ENCODE measurements around the gene LSG1. TPM values are rescaled to one million over a fixed set of nuclear protein-coding genes. Genes with fewer than 3 reads are reported as not detected.

Gene LSG1
- total and polyA plus RNA-seq, 2 of the 13 experiments (the other 11 are each of a cell fraction or from before 2014, with no cell fraction given) = 21.4 to 32.1 TPM

GRCh38 chr3:194620196-194620595, 51.8 kb downstream of the LSG1 start (continued):
- no peak for TF ChIP-seq ZNF556 (CRISPR knock-in tag; IDR thresholded peaks at IDR 0.05; ENCODE audit: borderline replicate concordance)
- TF ChIP-seq E2F1 (CRISPR knock-in tag; IDR thresholded peaks at IDR 0.05) = no peak

GRCh38 chr3:194619741-194620140, 52.2 kb downstream of the LSG1 start:
- Histone ChIP-seq H3K27me3 (ENCODE audit: control insufficient read depth in 1 of 2, insufficient read depth in 2 of 2, low read length in 2 of 2) (no peaks in the 10 kb centered on the region), H3K36me3 (replicated peaks in 1 of 2; ENCODE audit: control insufficient read depth in 1 of 2, insufficient read depth in 2 of 2, low read length in 2 of 2) (no peaks in the 10 kb centered on the region), H3K9ac (ENCODE audit: insufficient read depth, low read depth, low read length) (no peak overlapping the region), H3K4me1 (ENCODE audit: insufficient read depth, low read length) (peaks cover 21% of the 10 kb centered on the region), H2AFZ (ENCODE audit: low read length) (no peak overlapping the region), H3K4me2 (ENCODE audit: low read depth, low read length) (no peak overlapping the region), H3K9me3 (ENCODE audit: low read length) (no peaks in the 10 kb centered on the region), H3K27ac (ENCODE audit: extremely low read length, insufficient read depth, low read length) (no peak overlapping the region), H3K79me2 (ENCODE audit: insufficient read depth, low read length) (no peaks in the 10 kb centered on the region), H4K20me1 (ENCODE audit: insufficient read depth, low read length) (no peaks in the 10 kb centered on the region), H3K4me3 (replicated peaks in 1 of 3; ENCODE audit: insufficient read depth in 1 of 3, low read depth in 2 of 3, low read length in 3 of 3) (no peak overlapping the region)
- intact Hi-C loops (cut with micrococcal nuclease; ENCODE audit: unreplicated experiment) = no loop called here
- FAIRE-seq (no peak), DNase-seq (ENCODE audit: low spot score) (no peak), ATAC-seq (no peak)
- in situ Hi-C loops (cut with HindIII; ENCODE audit: extremely low pct_ligation_motif_present, low pct_unique_long_range_greater_than_20kb) = no loop called here
- ChIA-PET POLR2A (no interaction called here), CTCF (ENCODE audit: low intra/inter-chr PET ratio, low total read pairs) (no interaction called here)
- no TSS peak for BruUV-seq (replicated peaks)
- TF ChIP-seq CENPT (CRISPR knock-in tag; IDR thresholded peaks at IDR 0.05; ENCODE audit: low read depth) = no peak
- TF ChIP-seq ATAD3A (CRISPR knock-in tag; IDR thresholded peaks at IDR 0.05) = no peak
- no peak for TF ChIP-seq GRHL1 (CRISPR knock-in tag; conservative IDR thresholded peaks at IDR 0.05)
- no peak for TF ChIP-seq ZNF121 (CRISPR knock-in tag; IDR thresholded peaks at IDR 0.05)
- TF ChIP-seq PCBP1 (IDR thresholded peaks at IDR 0.05; ENCODE audit: borderline replicate concordance, low read depth, low read length) = no peak
- TF ChIP-seq SKI (IDR thresholded peaks at IDR 0.05; ENCODE audit: partially characterized antibody) = no peak
- TF ChIP-seq ZBTB14 (CRISPR knock-in tag; IDR thresholded peaks at IDR 0.05) = no peak
- no peak for TF ChIP-seq MXD3 (CRISPR knock-in tag; IDR thresholded peaks at IDR 0.05)
- TF ChIP-seq ZMYM2 (CRISPR knock-in tag; IDR thresholded peaks at IDR 0.05) = no peak
- no peak for TF ChIP-seq ZNF10 (CRISPR knock-in tag; IDR thresholded peaks at IDR 0.05; ENCODE audit: borderline replicate concordance, low read depth)
- no peak for TF ChIP-seq IRF1 (CRISPR knock-in tag; IDR thresholded peaks at IDR 0.05; ENCODE audit: low read depth)
- no peak for TF ChIP-seq PATZ1 (CRISPR knock-in tag; IDR thresholded peaks at IDR 0.05)
- TF ChIP-seq SP5 (CRISPR knock-in tag; IDR thresholded peaks at IDR 0.05; ENCODE audit: borderline replicate concordance, low read depth) = no peak
- no peak for TF ChIP-seq NFKBIZ (CRISPR knock-in tag; IDR thresholded peaks at IDR 0.05)
- WGBS (ENCODE audit: low lambda C conversion rate) = 94% methylated on average over 9 of the region's 9 CpGs

Measured in HepG2 (cell line).